ENCODE measurements around the gene GATM. TPM values are rescaled to one million over a fixed set of nuclear protein-coding genes. Genes with fewer than 3 reads are reported as not detected.

The GATM gene
- total RNA-seq, 2 donors from 2014 or later, result 36.0 to 38.2 TPM

DNA sequence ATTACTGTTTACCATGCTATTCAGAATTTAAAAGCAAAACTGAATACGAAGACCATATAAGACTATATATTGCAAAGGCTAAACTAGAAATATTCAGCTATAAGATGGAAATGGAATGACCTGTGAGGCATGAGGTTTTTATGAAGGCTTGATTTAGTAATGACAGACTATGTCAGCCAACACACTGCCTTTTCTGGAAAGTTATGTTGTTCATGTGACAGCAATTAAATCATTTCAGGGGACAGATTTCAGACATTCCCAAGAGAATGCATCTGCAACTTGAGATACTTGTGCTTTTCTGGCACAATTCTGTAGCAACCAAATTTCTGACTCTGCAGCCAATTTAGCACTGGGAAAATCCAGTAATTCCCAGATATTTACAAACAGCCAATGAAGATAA, 8.6 kb upstream of the GATM start:
- no peak overlapping the region for H3K4me3 ChIP-seq
- no peaks in the 10 kb centered on the region for H3K27me3 ChIP-seq
- peaks cover 0 to 34% of the 10 kb centered on the region in 2 donors for H3K4me1 ChIP-seq
- H3K36me3 ChIP-seq, result no peaks in the 10 kb centered on the region
- peak overlapping the region; percentile 67 to 81 for H3K27ac ChIP-seq
- TF ChIP-seq, protein P1, sequence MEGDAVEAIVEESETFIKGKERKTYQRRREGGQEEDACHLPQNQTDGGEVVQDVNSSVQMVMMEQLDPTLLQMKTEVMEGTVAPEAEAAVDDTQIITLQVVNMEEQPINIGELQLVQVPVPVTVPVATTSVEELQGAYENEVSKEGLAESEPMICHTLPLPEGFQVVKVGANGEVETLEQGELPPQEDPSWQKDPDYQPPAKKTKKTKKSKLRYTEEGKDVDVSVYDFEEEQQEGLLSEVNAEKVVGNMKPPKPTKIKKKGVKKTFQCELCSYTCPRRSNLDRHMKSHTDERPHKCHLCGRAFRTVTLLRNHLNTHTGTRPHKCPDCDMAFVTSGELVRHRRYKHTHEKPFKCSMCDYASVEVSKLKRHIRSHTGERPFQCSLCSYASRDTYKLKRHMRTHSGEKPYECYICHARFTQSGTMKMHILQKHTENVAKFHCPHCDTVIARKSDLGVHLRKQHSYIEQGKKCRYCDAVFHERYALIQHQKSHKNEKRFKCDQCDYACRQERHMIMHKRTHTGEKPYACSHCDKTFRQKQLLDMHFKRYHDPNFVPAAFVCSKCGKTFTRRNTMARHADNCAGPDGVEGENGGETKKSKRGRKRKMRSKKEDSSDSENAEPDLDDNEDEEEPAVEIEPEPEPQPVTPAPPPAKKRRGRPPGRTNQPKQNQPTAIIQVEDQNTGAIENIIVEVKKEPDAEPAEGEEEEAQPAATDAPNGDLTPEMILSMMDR (IDR thresholded peaks at IDR 0.05), result no peak
- DNase-seq (ENCODE audit: low spot score), result no peak
- H3K9me3 ChIP-seq, result no peaks in the 10 kb centered on the region

DNA sequence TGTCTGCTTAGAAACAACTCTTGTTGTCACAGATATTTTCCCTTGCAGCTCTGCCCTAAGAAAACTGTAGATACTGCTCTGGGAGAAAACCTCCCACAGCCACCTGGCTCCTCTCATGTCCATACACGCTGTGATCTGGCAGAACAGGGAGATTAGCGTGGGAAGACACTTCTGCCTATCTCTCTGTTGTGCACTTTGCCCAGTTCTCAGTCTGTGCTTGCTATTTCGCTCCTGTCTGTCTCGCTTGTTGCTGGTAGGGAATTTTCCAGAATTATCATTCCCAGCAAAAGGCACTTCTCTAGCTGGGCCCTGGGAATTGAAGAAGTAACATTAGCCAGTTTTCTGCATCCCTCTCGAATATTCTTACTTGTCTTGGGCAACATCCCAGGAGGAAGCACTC, 8.1 kb upstream of the GATM start:
- DNase-seq (ENCODE audit: low spot score), result no peak
- H3K36me3 ChIP-seq, result no peaks in the 10 kb centered on the region
- peaks cover 0 to 34% of the 10 kb centered on the region in 2 donors for H3K4me1 ChIP-seq
- H3K4me3 ChIP-seq, result no peak overlapping the region
- H3K9me3 ChIP-seq, result no peaks in the 10 kb centered on the region
- peak overlapping the region; percentile 67 to 81 for H3K27ac ChIP-seq
- TF ChIP-seq, protein P1 (IDR thresholded peaks at IDR 0.05), result no peak
- H3K27me3 ChIP-seq, result no peaks in the 10 kb centered on the region

DNA sequence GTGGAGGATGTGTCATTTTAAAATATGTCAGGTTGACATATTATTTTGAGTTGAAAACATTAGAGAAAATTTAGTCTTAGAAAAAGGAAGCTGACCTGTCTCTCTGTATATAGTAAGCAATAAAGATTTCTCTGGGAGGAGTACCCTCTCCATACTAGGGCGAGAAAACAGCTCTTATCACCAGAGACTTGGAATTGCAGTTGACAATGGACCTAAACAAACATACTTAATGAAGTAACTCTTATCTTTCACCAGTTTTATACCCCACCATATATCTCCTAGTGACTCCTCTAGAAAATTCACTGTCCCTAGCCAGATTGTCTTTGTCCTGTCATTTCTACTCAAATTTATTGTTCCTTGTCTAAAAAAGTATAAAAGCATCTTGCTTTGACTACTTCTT, 7.2 kb upstream of the GATM start:
- no peak for DNase-seq (ENCODE audit: low spot score)
- Histone ChIP-seq H3K4me1 (peaks cover 0 to 34% of the 10 kb centered on the region in 2 donors), H3K27ac (peak overlapping the region; percentile 67 to 81), H3K4me3 (no peak overlapping the region), H3K36me3 (no peaks in the 10 kb centered on the region), H3K9me3 (no peaks in the 10 kb centered on the region), H3K27me3 (no peaks in the 10 kb centered on the region)
- TF ChIP-seq, protein P1 (IDR thresholded peaks at IDR 0.05), result no peak

DNA sequence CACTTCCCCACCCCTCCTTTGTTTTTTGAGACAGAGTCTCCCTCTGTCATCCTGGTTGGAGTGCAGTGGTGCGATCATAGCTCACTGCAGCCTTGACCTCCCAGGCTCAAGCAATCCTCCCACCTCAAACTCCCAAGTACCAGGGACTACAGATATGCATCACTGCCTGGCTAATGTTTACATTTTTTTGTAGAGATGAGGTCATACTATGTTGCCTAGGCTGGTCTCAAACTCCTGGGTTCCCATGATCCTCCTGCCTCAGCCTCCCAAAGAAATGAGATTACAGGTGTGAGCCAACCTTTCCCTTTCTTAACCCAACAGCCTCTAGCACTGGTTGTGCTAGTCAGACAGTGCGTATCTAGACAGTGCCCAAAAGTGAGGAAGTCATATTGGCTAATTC, 6.4 kb upstream of the GATM start:
- no peak for DNase-seq (ENCODE audit: low spot score)
- H3K4me1 ChIP-seq, result peaks cover 0 to 28% of the 10 kb centered on the region in 2 donors
- no peaks in the 10 kb centered on the region for H3K27me3 ChIP-seq
- H3K9me3 ChIP-seq, result no peaks in the 10 kb centered on the region
- no peaks in the 10 kb centered on the region for H3K36me3 ChIP-seq
- TF ChIP-seq, protein P1 (IDR thresholded peaks at IDR 0.05), result no peak
- no peak overlapping the region for H3K4me3 ChIP-seq
- no peak overlapping the region for H3K27ac ChIP-seq

DNA sequence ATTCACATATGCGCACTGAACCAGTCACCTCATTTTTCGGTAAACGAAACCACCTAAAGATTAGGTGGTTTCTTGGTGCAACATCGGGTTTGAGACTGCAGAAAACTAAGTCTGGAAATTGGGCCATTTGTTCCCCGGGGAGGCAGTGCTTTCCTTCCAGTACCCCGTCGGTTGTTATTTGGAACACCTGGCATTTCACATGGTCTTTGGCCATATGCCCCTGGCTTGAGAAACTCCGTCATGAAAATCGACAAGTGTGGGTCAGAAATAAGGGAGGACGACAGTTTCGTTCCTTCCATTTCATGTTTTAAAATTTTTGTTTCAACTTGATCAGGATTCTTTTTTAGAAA, 544 bp upstream of the GATM start:
- peak overlapping the region; percentile 81 to 87 for H3K27ac ChIP-seq
- DNase-seq (ENCODE audit: low spot score), result no peak

More for the DNA sequence above, 544 bp upstream of the GATM start:
- Histone ChIP-seq H3K9me3 (no peaks in the 10 kb centered on the region), H3K4me1 (peaks cover 0 to 35% of the 10 kb centered on the region in 2 donors), H3K4me3 (peak overlapping the region; percentile 53 to 55), H3K27me3 (no peaks in the 10 kb centered on the region), H3K36me3 (no peaks in the 10 kb centered on the region)
- TF ChIP-seq, protein P1 (IDR thresholded peaks at IDR 0.05), result no peak
